K562 (cell line): ENCODE data around the gene PODN.

Experiments
- CHD4 ChIP-seq: fragments of 200-600 bp; sonication (generic); IDR thresholded peaks from 3 replicates; pipeline ENCODE4 v1.6.1; 2012; ENCODE audit warnings: low read depth, mild to moderate bottlenecking, mixed read lengths, low read length, inconsistent platforms; ENCODE audit not compliant: insufficient read depth, insufficient replicate concordance, poor library complexity, severe bottlenecking
- TF ChIP-seq, protein P1 (sequence below), 3 experiments: IDR thresholded peaks in 2 of 3; conservative IDR thresholded peaks in 1 of 3; 2 replicates each; pipeline ENCODE4 v1.5.1; 2011 to 2012; ENCODE audit warnings: low read length in 3 of 3, mild to moderate bottlenecking in 3 of 3, control low read depth in 2 of 3, improper control_type of control experiment in 1 of 3, inconsistent platforms in 1 of 3, low read depth in 1 of 3, mixed read lengths in 1 of 3, moderate library complexity in 1 of 3; ENCODE audit not compliant: insufficient read depth in 2 of 3

GRCh38 chr1:53125122-53125521 lies 63.1 kb downstream of the PODN start:
- TF ChIP-seq, protein P1, sequence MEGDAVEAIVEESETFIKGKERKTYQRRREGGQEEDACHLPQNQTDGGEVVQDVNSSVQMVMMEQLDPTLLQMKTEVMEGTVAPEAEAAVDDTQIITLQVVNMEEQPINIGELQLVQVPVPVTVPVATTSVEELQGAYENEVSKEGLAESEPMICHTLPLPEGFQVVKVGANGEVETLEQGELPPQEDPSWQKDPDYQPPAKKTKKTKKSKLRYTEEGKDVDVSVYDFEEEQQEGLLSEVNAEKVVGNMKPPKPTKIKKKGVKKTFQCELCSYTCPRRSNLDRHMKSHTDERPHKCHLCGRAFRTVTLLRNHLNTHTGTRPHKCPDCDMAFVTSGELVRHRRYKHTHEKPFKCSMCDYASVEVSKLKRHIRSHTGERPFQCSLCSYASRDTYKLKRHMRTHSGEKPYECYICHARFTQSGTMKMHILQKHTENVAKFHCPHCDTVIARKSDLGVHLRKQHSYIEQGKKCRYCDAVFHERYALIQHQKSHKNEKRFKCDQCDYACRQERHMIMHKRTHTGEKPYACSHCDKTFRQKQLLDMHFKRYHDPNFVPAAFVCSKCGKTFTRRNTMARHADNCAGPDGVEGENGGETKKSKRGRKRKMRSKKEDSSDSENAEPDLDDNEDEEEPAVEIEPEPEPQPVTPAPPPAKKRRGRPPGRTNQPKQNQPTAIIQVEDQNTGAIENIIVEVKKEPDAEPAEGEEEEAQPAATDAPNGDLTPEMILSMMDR (IDR thresholded peaks at IDR 0.05 in 2 of 3, conservative IDR thresholded peaks at IDR 0.05 in 1 of 3; ENCODE audit: insufficient read depth in 2 of 3, low read depth in 1 of 3, low read length in 3 of 3) = no peak
- no peak for TF ChIP-seq CHD4
